GM18505 (cell line): Measurements from ENCODE around the gene HIVEP3.

Source experiments
- ATAC-seq: cut with Tn5 transposase; IDR thresholded peaks from one replicate; pipeline ENCODE4 v1.9.1; 2021; ENCODE audit not compliant: unreplicated experiment
- POLR2A ChIP-seq: IDR thresholded peaks from 4 replicates; pipeline ENCODE4 v1.6.1; 2011; ENCODE audit warnings: borderline replicate concordance; ENCODE audit not compliant: insufficient read depth, insufficient read length; ENCODE audit errors: extremely low read depth

HIVEP3 gene

GRCh38 chr1:41863718-41864117, 55.0 kb downstream of the HIVEP3 start:
- TF ChIP-seq POLR2A = no peak
- no peak for ATAC-seq

GRCh38 chr1:41862384-41863221, 56.1 kb downstream of the HIVEP3 start:
- ATAC-seq = no peak
- no peak for TF ChIP-seq POLR2A

GRCh38 chr1:41861535-41862383, 57.0 kb downstream of the HIVEP3 start:
- no peak for ATAC-seq
- TF ChIP-seq POLR2A = no peak

GRCh38 chr1:41860771-41861170, 58.0 kb downstream of the HIVEP3 start:
- TF ChIP-seq POLR2A = no peak
- no peak for ATAC-seq

- no peak for TF ChIP-seq POLR2A
- ATAC-seq = no peak
Observed at GRCh38 chr1:41860214-41860613, 58.5 kb downstream of the HIVEP3 start.

- no peak for TF ChIP-seq POLR2A
Observed at GRCh38 chr1:41859686-41860085, 59.0 kb downstream of the HIVEP3 start.

GRCh38 chr1:41856944-41857285, 61.8 kb downstream of the HIVEP3 start:
- no peak for ATAC-seq
- TF ChIP-seq POLR2A = no peak

More at GRCh38 chr1:41859686-41860085, 59.0 kb downstream of the HIVEP3 start:
- ATAC-seq = no peak

GRCh38 chr1:41856151-41856943, 62.4 kb downstream of the HIVEP3 start:
- no peak for ATAC-seq

GRCh38 chr1:41855713-41856112, 63.0 kb downstream of the HIVEP3 start:
- no peak for TF ChIP-seq POLR2A
- no peak for ATAC-seq

More at GRCh38 chr1:41856151-41856943, 62.4 kb downstream of the HIVEP3 start:
- TF ChIP-seq POLR2A = no peak

GRCh38 chr1:41853907-41854306, 64.8 kb downstream of the HIVEP3 start:
- no peak for TF ChIP-seq POLR2A
- no peak for ATAC-seq

- no peak for ATAC-seq
- TF ChIP-seq POLR2A = no peak
Observed at GRCh38 chr1:41852091-41852490, 66.6 kb downstream of the HIVEP3 start.

- ATAC-seq = no peak
- TF ChIP-seq POLR2A = no peak
Observed at GRCh38 chr1:41851589-41851988, 67.1 kb downstream of the HIVEP3 start.

- no peak for TF ChIP-seq POLR2A
- no peak for ATAC-seq
Observed at GRCh38 chr1:41850029-41850428, 68.7 kb downstream of the HIVEP3 start.
